ENCODE measurements around the gene AOC3. TPM values are rescaled to one million over a fixed set of nuclear protein-coding genes. Genes with fewer than 3 reads are reported as not detected.
"Not testable (repeated sequence)": the region's sequence is repeated elsewhere in the genome, so short reads cannot be mapped to it uniquely, and the experiment has no call there.

The AOC3 gene
- total and polyA plus RNA-seq, 2 donors from 2014 or later = 15.1 to 40.6 TPM

- Histone ChIP-seq H3K9ac (ENCODE audit: low read length in 3 of 3) (no peak overlapping the region), H3K27ac (ENCODE audit: low read depth in 2 of 2, low read length in 2 of 2) (no peak overlapping the region), H3K4me3 (ENCODE audit: low read length in 3 of 3) (no peak overlapping the region), H3K4me1 (ENCODE audit: control insufficient read depth in 2 of 3, insufficient read depth in 2 of 3, low read depth in 1 of 3, low read length in 3 of 3) (peaks cover under 1 to 14% (median under 1%) of the 10 kb centered on the region in 3 donors), H3K36me3 (ENCODE audit: control insufficient read depth in 2 of 3, insufficient read depth in 3 of 3, low read length in 3 of 3) (no peaks in the 10 kb centered on the region), H3K9me3 (ENCODE audit: control insufficient read depth in 2 of 3, insufficient read depth in 1 of 3, low read length in 3 of 3) (no peaks in the 10 kb centered on the region), H3K27me3 (ENCODE audit: control insufficient read depth, insufficient read depth, low read length) (no peaks in the 10 kb centered on the region)
- TF ChIP-seq, protein P1, sequence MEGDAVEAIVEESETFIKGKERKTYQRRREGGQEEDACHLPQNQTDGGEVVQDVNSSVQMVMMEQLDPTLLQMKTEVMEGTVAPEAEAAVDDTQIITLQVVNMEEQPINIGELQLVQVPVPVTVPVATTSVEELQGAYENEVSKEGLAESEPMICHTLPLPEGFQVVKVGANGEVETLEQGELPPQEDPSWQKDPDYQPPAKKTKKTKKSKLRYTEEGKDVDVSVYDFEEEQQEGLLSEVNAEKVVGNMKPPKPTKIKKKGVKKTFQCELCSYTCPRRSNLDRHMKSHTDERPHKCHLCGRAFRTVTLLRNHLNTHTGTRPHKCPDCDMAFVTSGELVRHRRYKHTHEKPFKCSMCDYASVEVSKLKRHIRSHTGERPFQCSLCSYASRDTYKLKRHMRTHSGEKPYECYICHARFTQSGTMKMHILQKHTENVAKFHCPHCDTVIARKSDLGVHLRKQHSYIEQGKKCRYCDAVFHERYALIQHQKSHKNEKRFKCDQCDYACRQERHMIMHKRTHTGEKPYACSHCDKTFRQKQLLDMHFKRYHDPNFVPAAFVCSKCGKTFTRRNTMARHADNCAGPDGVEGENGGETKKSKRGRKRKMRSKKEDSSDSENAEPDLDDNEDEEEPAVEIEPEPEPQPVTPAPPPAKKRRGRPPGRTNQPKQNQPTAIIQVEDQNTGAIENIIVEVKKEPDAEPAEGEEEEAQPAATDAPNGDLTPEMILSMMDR (IDR thresholded peaks at IDR 0.05; ENCODE audit: borderline replicate concordance, extremely low read depth, insufficient read depth) = no peak
- intact Hi-C loops (cut with DNase I) = no loop called here
- no peak for FAIRE-seq
- DNase-seq = peak in 1 of 5 donors; percentile 23
Measured at GRCh38 chr17:42855048-42855596, 4.1 kb downstream of the AOC3 start.

GRCh38 chr17:42856093-42856492 lies 5.1 kb downstream of the AOC3 start:
- H3K9ac ChIP-seq (ENCODE audit: low read length in 3 of 3); H3K4me3 ChIP-seq (ENCODE audit: low read length in 3 of 3); intact Hi-C loops (cut with DNase I); FAIRE-seq; H3K27me3 ChIP-seq (ENCODE audit: control insufficient read depth, insufficient read depth, low read length); H3K9me3 ChIP-seq (ENCODE audit: control insufficient read depth in 2 of 3, insufficient read depth in 1 of 3, low read length in 3 of 3); H3K27ac ChIP-seq (ENCODE audit: low read depth in 2 of 2, low read length in 2 of 2); H3K36me3 ChIP-seq (ENCODE audit: control insufficient read depth in 2 of 3, insufficient read depth in 3 of 3, low read length in 3 of 3): not testable (repeated sequence)
- H3K4me1 ChIP-seq (ENCODE audit: control insufficient read depth in 2 of 3, insufficient read depth in 2 of 3, low read depth in 1 of 3, low read length in 3 of 3) = peaks cover 0 to 13% (median 0%) of the 10 kb centered on the region in 3 donors
- DNase-seq = peak in 1 of 5 donors; percentile 7

DNA sequence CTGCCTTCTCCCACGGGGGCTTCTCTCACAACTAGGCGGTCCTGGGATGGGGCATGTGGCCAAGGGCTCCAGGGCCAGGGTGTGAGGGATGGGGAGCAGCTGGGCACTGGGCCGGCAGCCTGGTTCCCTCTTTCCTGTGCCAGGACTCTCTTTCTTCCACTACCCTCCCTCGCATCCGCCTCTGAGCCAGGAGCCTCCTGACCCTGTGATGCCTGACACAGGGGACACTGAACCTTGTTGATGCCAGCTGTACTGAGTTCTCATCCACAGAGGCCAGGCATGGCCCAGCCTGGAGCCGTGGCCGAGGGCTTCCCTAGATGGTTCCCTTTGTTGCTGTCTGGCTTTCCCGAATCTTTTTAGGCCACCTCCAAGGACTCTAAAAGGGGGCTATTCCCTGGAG lies 5.5 kb downstream of the AOC3 start:
- H3K36me3 ChIP-seq (ENCODE audit: control insufficient read depth in 2 of 3, insufficient read depth in 3 of 3, low read length in 3 of 3); H3K9ac ChIP-seq (ENCODE audit: low read length in 3 of 3); H3K9me3 ChIP-seq (ENCODE audit: control insufficient read depth in 2 of 3, insufficient read depth in 1 of 3, low read length in 3 of 3); H3K4me3 ChIP-seq (ENCODE audit: low read length in 3 of 3); FAIRE-seq; H3K27ac ChIP-seq (ENCODE audit: low read depth in 2 of 2, low read length in 2 of 2); H3K27me3 ChIP-seq (ENCODE audit: control insufficient read depth, insufficient read depth, low read length); intact Hi-C loops (cut with DNase I): not testable (repeated sequence)
- DNase-seq = peak in 1 of 5 donors; percentile 38
- H3K4me1 ChIP-seq (ENCODE audit: control insufficient read depth in 2 of 3, insufficient read depth in 2 of 3, low read depth in 1 of 3, low read length in 3 of 3) = peaks cover 0 to 13% (median 0%) of the 10 kb centered on the region in 3 donors

- no peaks in the 10 kb centered on the region for H3K27me3 ChIP-seq (ENCODE audit: control insufficient read depth, insufficient read depth, low read length)
- peaks cover 0 to 13% (median 0%) of the 10 kb centered on the region in 3 donors for H3K4me1 ChIP-seq (ENCODE audit: control insufficient read depth in 2 of 3, insufficient read depth in 2 of 3, low read depth in 1 of 3, low read length in 3 of 3)
- no peak overlapping the region for H3K27ac ChIP-seq (ENCODE audit: low read depth in 2 of 2, low read length in 2 of 2)
- FAIRE-seq (no peak), DNase-seq (peak in 1 of 5 donors; percentile 27)
- no peak overlapping the region for H3K9ac ChIP-seq (ENCODE audit: low read length in 3 of 3)
- TF ChIP-seq, protein P1 (IDR thresholded peaks at IDR 0.05; ENCODE audit: borderline replicate concordance, extremely low read depth, insufficient read depth) = no peak
- H3K36me3 ChIP-seq (ENCODE audit: control insufficient read depth in 2 of 3, insufficient read depth in 3 of 3, low read length in 3 of 3) = no peaks in the 10 kb centered on the region
- no peaks in the 10 kb centered on the region for H3K9me3 ChIP-seq (ENCODE audit: control insufficient read depth in 2 of 3, insufficient read depth in 1 of 3, low read length in 3 of 3)
- intact Hi-C loops (cut with DNase I) = no loop called here
- H3K4me3 ChIP-seq (ENCODE audit: low read length in 3 of 3) = no peak overlapping the region
Measured at GRCh38 chr17:42857389-42857788, 6.4 kb downstream of the AOC3 start.
